SK-N-SH treated with all-trans-retinoic acid at 6 μM for 48 hours (cell line): ENCODE results near the gene DIABLO.
"Not testable (repeated sequence)": the region's sequence is repeated elsewhere in the genome, so short reads cannot be mapped to it uniquely, and the experiment has no call there.

Source experiments
- ARNTL ChIP-seq: fragments of 450-650 bp; formaldehyde crosslinking; IDR thresholded peaks from 2 replicates; pipeline ENCODE4 v1.5.0; 2020; ENCODE audit warnings: low read depth, mild to moderate bottlenecking, moderate library complexity, borderline replicate concordance
- CREB5 ChIP-seq: fragments of 250-450 bp; sonication (Bioruptor Pico); IDR thresholded peaks from 2 replicates; pipeline ENCODE4 v1.5.1; 2020; ENCODE audit warnings: low read depth, mild to moderate bottlenecking, moderate library complexity
- OSR1 ChIP-seq: fragments of 250-450 bp; sonication (Bioruptor Pico); IDR thresholded peaks from 2 replicates; pipeline ENCODE4 v1.8.0; 2022; ENCODE audit warnings: moderate library complexity, mild to moderate bottlenecking, inconsistent platforms
- TOX ChIP-seq: fragments of 250-450 bp; sonication (Bioruptor Pico); IDR thresholded peaks from 2 replicates; pipeline ENCODE4 v1.8.0; 2021; ENCODE audit warnings: mild to moderate bottlenecking, moderate library complexity, borderline replicate concordance
- ZFP3 ChIP-seq: fragments of 250-450 bp; sonication (Bioruptor Pico); IDR thresholded peaks from 2 replicates; pipeline ENCODE4 v1.5.0; 2020; ENCODE audit warnings: mild to moderate bottlenecking, moderate library complexity

DNA sequence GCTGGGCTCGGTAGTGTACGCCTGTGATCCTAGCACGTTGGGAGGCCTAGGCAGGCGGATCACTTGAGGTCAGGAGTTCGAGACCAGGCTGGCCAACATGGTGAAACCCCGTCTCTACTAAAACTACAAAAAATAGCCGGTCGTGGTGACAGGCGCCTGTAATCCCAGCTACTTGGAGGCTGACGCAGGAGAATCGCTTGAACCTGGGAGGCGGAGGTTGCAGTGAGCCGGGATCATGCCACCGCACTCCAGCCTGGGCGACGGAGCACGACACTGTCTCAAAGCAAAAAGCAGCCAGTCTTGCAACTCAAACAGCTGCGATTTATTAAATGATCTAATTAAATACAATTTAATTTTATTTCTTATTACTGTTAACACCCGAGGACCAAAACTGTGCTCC, 23.0 kb downstream of the DIABLO start:
- TF ChIP-seq ARNTL; OSR1; ZFP3 (CRISPR knock-in tag); TOX (CRISPR knock-in tag); CREB5 (CRISPR knock-in tag): not testable (repeated sequence)
